Measurements from ENCODE around the gene SERPINA9. TPM values are rescaled to one million over a fixed set of nuclear protein-coding genes. Genes with fewer than 3 reads are reported as not detected.

The SERPINA9 gene
- total RNA-seq, 3 donors from 2014 or later (not counting 1 experiment from before 2014, with no cell fraction given) = not detected

DNA sequence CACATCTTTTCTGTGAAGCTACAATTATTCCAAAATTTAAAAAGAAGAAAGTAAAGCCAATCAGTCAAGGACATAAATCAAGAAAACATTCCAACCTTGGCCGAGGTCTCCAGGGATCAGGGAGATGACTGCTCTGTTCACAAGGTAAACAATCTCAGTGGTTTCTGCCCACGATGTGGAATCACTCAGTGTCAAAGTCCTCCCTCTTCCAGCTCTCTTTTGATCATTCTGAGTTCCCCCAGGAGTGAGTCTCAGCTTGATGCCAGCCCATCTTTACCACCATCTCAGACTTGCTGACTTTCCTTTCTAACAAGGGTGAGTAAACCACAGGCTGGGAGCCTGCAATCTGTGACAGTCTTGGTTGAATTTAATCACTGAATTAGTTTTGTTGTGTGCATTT lies 4.8 kb upstream of the SERPINA9 start:
- no peaks in the 10 kb centered on the region for H3K36me3 ChIP-seq (ENCODE audit: control insufficient read depth, insufficient read depth, low read length)

DNA sequence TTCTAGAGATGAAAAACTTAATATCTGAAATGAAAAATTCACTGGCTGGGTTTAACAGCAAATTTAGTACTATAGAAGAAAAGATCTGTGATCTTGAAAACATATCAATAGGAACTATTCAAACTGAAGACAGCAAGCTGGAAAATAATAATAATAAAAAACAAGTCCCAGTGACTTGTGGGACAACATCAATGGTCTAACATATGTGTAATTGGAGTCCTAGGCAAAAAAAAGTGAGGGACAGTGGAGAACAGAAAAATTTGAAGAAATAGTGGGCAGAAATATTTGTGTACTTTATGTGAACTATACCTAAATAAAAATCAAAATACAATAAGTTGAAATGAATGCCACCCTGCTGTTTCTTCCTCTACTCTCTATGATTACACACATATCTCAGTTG lies 2.4 kb upstream of the SERPINA9 start:
- no peaks in the 10 kb centered on the region for H3K27me3 ChIP-seq (ENCODE audit: control insufficient read depth, insufficient read depth, low read length)
- no peaks in the 10 kb centered on the region for H3K4me1 ChIP-seq (ENCODE audit: control insufficient read depth, insufficient read depth, low read length)
- peaks cover 3 to 6% of the 10 kb centered on the region in 2 donors for H3K27me3 Mint-ChIP-seq (ENCODE audit: low read depth in 2 of 2)
- no peak overlapping the region for H3K4me3 ChIP-seq (ENCODE audit: low read length)
- H3K27ac Mint-ChIP-seq = no peak overlapping the region
- H3K9me3 Mint-ChIP-seq = peaks cover 2 to 5% of the 10 kb centered on the region in 2 donors
- DNase-seq (no peak), ATAC-seq (no peak)
- H3K36me3 ChIP-seq (ENCODE audit: control insufficient read depth, insufficient read depth, low read length) = no peaks in the 10 kb centered on the region
- H3K27ac ChIP-seq (ENCODE audit: low read length) = no peak overlapping the region
- H3K4me1 Mint-ChIP-seq = no peaks in the 10 kb centered on the region
- no peak overlapping the region for H3K4me3 Mint-ChIP-seq
- TF ChIP-seq CTCF (IDR thresholded peaks at IDR 0.05) = no peak
- intact Hi-C loops (cut with micrococcal nuclease) = no loop called here
- peaks cover 6% of the 10 kb centered on the region for H3K9me3 ChIP-seq (ENCODE audit: control insufficient read depth, insufficient read depth, low read length)
- H3K36me3 Mint-ChIP-seq = no peaks in the 10 kb centered on the region

More for the DNA sequence above, 4.8 kb upstream of the SERPINA9 start:
- Mint-ChIP-seq H3K4me3 (no peak overlapping the region), H3K4me1 (no peaks in the 10 kb centered on the region), H3K27ac (no peak overlapping the region), H3K9me3 (peaks cover 2 to 5% of the 10 kb centered on the region in 2 donors), H3K36me3 (no peaks in the 10 kb centered on the region), H3K27me3 (ENCODE audit: low read depth in 2 of 2) (peaks cover 6 to 16% of the 10 kb centered on the region in 2 donors)
- DNase-seq (no peak), ATAC-seq (no peak)
- no peak for TF ChIP-seq CTCF (IDR thresholded peaks at IDR 0.05)
- no peak overlapping the region for H3K4me3 ChIP-seq (ENCODE audit: low read length)
- peaks cover 6% of the 10 kb centered on the region for H3K9me3 ChIP-seq (ENCODE audit: control insufficient read depth, insufficient read depth, low read length)
- H3K4me1 ChIP-seq (ENCODE audit: control insufficient read depth, insufficient read depth, low read length) = no peaks in the 10 kb centered on the region
- intact Hi-C loops (cut with micrococcal nuclease) = no loop called here
- 41% methylated on average over 2 of the region's 2 CpGs for WGBS (ENCODE audit: insufficient coverage)
- no peaks in the 10 kb centered on the region for H3K27me3 ChIP-seq (ENCODE audit: control insufficient read depth, insufficient read depth, low read length)
- no peak overlapping the region for H3K27ac ChIP-seq (ENCODE audit: low read length)

- H3K4me1 Mint-ChIP-seq = no peaks in the 10 kb centered on the region
Observed at GRCh38 chr14:94474581-94475031, 1.4 kb downstream of the SERPINA9 start.

More at GRCh38 chr14:94474581-94475031, 1.4 kb downstream of the SERPINA9 start:
- Mint-ChIP-seq H3K9me3 (peaks cover 2 to 5% of the 10 kb centered on the region in 2 donors), H3K4me3 (no peak overlapping the region), H3K27me3 (ENCODE audit: low read depth in 2 of 2) (peaks cover 5 to 10% of the 10 kb centered on the region in 2 donors), H3K36me3 (no peaks in the 10 kb centered on the region), H3K27ac (no peak overlapping the region)
- WGBS (ENCODE audit: insufficient coverage) = 81% methylated on average over 7 of the region's 7 CpGs
- H3K4me1 ChIP-seq (ENCODE audit: control insufficient read depth, insufficient read depth, low read length) = no peaks in the 10 kb centered on the region
- no peak overlapping the region for H3K27ac ChIP-seq (ENCODE audit: low read length)
- TF ChIP-seq CTCF (IDR thresholded peaks at IDR 0.05) = no peak
- H3K36me3 ChIP-seq (ENCODE audit: control insufficient read depth, insufficient read depth, low read length) = no peaks in the 10 kb centered on the region
- peaks cover 6% of the 10 kb centered on the region for H3K9me3 ChIP-seq (ENCODE audit: control insufficient read depth, insufficient read depth, low read length)
- no peak for DNase-seq
- ATAC-seq = no peak
- H3K27me3 ChIP-seq (ENCODE audit: control insufficient read depth, insufficient read depth, low read length) = no peaks in the 10 kb centered on the region
- H3K4me3 ChIP-seq (ENCODE audit: low read length) = no peak overlapping the region
- intact Hi-C loops (cut with micrococcal nuclease) = no loop called here
